WERI-Rb-1 (cell line): ENCODE measurements around the gene PLEKHG1.

ENCODE experiments used
- DNase-seq: peaks from one replicate; pipeline ENCODE4 v3.0.0-alpha.2; 2020
- H3K27ac ChIP-seq: fragments of 250-450 bp; sonication (Bioruptor Pico); 2 replicates; pipeline ENCODE4 v1.5.1; 2020; ENCODE audit warnings: mild to moderate bottlenecking, moderate library complexity
- H3K27me3 ChIP-seq: fragments of 250-450 bp; sonication (Bioruptor Pico); 2 replicates; pipeline ENCODE4 v1.5.1; 2021; ENCODE audit warnings: mild to moderate bottlenecking, low read depth, moderate library complexity; ENCODE audit not compliant: insufficient read depth, severe bottlenecking
- H3K36me3 ChIP-seq: fragments of 250-450 bp; sonication (Bioruptor Pico); 2 replicates; pipeline ENCODE4 v1.5.1; 2020; ENCODE audit warnings: mild to moderate bottlenecking, moderate library complexity
- H3K4me3 ChIP-seq: 2 replicates; pipeline ENCODE4 v1.5.1; 2011; ENCODE audit warnings: low read depth, mild to moderate bottlenecking, control low read depth, low read length
- H3K9me3 ChIP-seq: fragments of 250-450 bp; sonication (Bioruptor Pico); 2 replicates; pipeline ENCODE4 v1.5.1; 2021; ENCODE audit warnings: mild to moderate bottlenecking, moderate library complexity; ENCODE audit not compliant: severe bottlenecking
- CTCF ChIP-seq: IDR thresholded peaks from 2 replicates; pipeline ENCODE4 v1.5.1; 2011; ENCODE audit warnings: low read depth, mild to moderate bottlenecking, control low read depth, inconsistent platforms, low read length

PLEKHG1 gene

GRCh38 chr6:150573041-150573681 is 26.5 kb upstream of the PLEKHG1 start:
- H3K27me3 ChIP-seq = no peaks in the 10 kb centered on the region
- no peak for TF ChIP-seq CTCF
- H3K27ac ChIP-seq = no peak overlapping the region
- no peak overlapping the region for H3K4me3 ChIP-seq
- DNase-seq = peak; percentile 37
- H3K9me3 ChIP-seq = no peaks in the 10 kb centered on the region
- no peaks in the 10 kb centered on the region for H3K36me3 ChIP-seq

GRCh38 chr6:150575836-150576235 is 23.8 kb upstream of the PLEKHG1 start:
- Histone ChIP-seq H3K9me3 (no peaks in the 10 kb centered on the region), H3K27me3 (no peaks in the 10 kb centered on the region), H3K36me3 (no peaks in the 10 kb centered on the region), H3K27ac (no peak overlapping the region), H3K4me3 (no peak overlapping the region)
- DNase-seq = no peak
- TF ChIP-seq CTCF = no peak

- H3K27me3 ChIP-seq = no peaks in the 10 kb centered on the region
- no peak for DNase-seq
- TF ChIP-seq CTCF = no peak
These were observed 22.9 kb upstream of the PLEKHG1 start for GRCh38 chr6:150576651-150577226.

GRCh38 chr6:150579611-150580010 is 20.1 kb upstream of the PLEKHG1 start:
- no peak for DNase-seq
- H3K9me3 ChIP-seq = no peaks in the 10 kb centered on the region
- no peaks in the 10 kb centered on the region for H3K27me3 ChIP-seq
- no peak overlapping the region for H3K4me3 ChIP-seq
- no peak for TF ChIP-seq CTCF
- no peaks in the 10 kb centered on the region for H3K36me3 ChIP-seq
- H3K27ac ChIP-seq = no peak overlapping the region

More at GRCh38 chr6:150576651-150577226, 22.9 kb upstream of the PLEKHG1 start:
- no peaks in the 10 kb centered on the region for H3K36me3 ChIP-seq
- no peak overlapping the region for H3K27ac ChIP-seq
- no peak overlapping the region for H3K4me3 ChIP-seq
- H3K9me3 ChIP-seq = no peaks in the 10 kb centered on the region

GRCh38 chr6:150580489-150580888 is 19.2 kb upstream of the PLEKHG1 start:
- no peak for DNase-seq
- Histone ChIP-seq H3K27me3 (no peaks in the 10 kb centered on the region), H3K4me3 (no peak overlapping the region), H3K36me3 (no peaks in the 10 kb centered on the region), H3K9me3 (no peaks in the 10 kb centered on the region), H3K27ac (no peak overlapping the region)
- no peak for TF ChIP-seq CTCF

GRCh38 chr6:150584065-150584464 is 15.6 kb upstream of the PLEKHG1 start:
- H3K27me3 ChIP-seq = no peaks in the 10 kb centered on the region
- no peaks in the 10 kb centered on the region for H3K36me3 ChIP-seq
- H3K9me3 ChIP-seq = no peaks in the 10 kb centered on the region
- no peak overlapping the region for H3K27ac ChIP-seq
- DNase-seq = no peak
- H3K4me3 ChIP-seq = no peak overlapping the region
- no peak for TF ChIP-seq CTCF
